Esophagus muscularis mucosa (tissue), 3 donors: ENCODE data around the gene PRKCB.

Experiments
- CTCF ChIP-seq, 3 experiments: fragments of 200-600 bp in 2 of 3; fragments of 450-650 bp in 1 of 3; sonication (generic) in 2 of 3; IDR thresholded peaks; one replicate each; pipeline ENCODE4 v1.5.1; 2017 to 2019; ENCODE audit warnings: antibody characterized with exemption in 3 of 3, mild to moderate bottlenecking in 2 of 3, moderate library complexity in 1 of 3
- EP300 ChIP-seq: sonication (generic); formaldehyde crosslinking; IDR thresholded peaks from one replicate; pipeline ENCODE4 v1.6.1; 2017; ENCODE audit warnings: antibody characterized with exemption

- no peak for TF ChIP-seq EP300
- TF ChIP-seq CTCF (IDR thresholded peaks at IDR 0.05) = no peak
These were observed 132.4 kb downstream of the PRKCB start for GRCh38 chr16:23968176-23968575.
